ENCODE results near the gene WDPCP. TPM values are rescaled to one million over a fixed set of nuclear protein-coding genes. Genes with fewer than 3 reads are reported as not detected.

WDPCP gene
- polyA plus RNA-seq, 1 donor from 2014 or later, result 8.9 TPM

- Histone ChIP-seq H3K9ac (ENCODE audit: low read length) (no peak overlapping the region), H3K27me3 (ENCODE audit: insufficient read depth, low read depth, low read length) (no peaks in the 10 kb centered on the region), H4K20me1 (ENCODE audit: insufficient read depth) (no peaks in the 10 kb centered on the region), H2AFZ (ENCODE audit: low read depth, low read length) (no peak overlapping the region), H3K9me2 (ENCODE audit: insufficient read depth, low read length) (no peaks in the 10 kb centered on the region), H3K9me3 (ENCODE audit: low read length) (peaks cover 23% of the 10 kb centered on the region), H3K4me2 (ENCODE audit: low read length) (no peak overlapping the region), H3F3A (ENCODE audit: insufficient read depth, low read length, poor library complexity, severe bottlenecking) (no peaks in the 10 kb centered on the region), H3K79me2 (replicated peaks; ENCODE audit: insufficient read depth, low read length) (no peaks in the 10 kb centered on the region), H3K4me3 (ENCODE audit: low read length) (no peak overlapping the region), H3K36me3 (ENCODE audit: insufficient read depth, low read length) (no peaks in the 10 kb centered on the region), H3K27ac (ENCODE audit: low read length) (no peak overlapping the region)
- no peak for TF ChIP-seq POLR2AphosphoS5 (IDR thresholded peaks at IDR 0.05)
- no peak for TF ChIP-seq CTCF (IDR thresholded peaks at IDR 0.05; ENCODE audit: poor library complexity, severe bottlenecking)
- TF ChIP-seq EZH2 (IDR thresholded peaks at IDR 0.05; ENCODE audit: borderline replicate concordance, insufficient read depth, low read length, poor library complexity, severe bottlenecking), result no peak
- TF ChIP-seq TAF1 (IDR thresholded peaks at IDR 0.05; ENCODE audit: low read depth), result no peak
- TF ChIP-seq RAD21 (conservative IDR thresholded peaks at IDR 0.05), result no peak
- no peak for TF ChIP-seq MXI1 (conservative IDR thresholded peaks at IDR 0.05; ENCODE audit: poor library complexity, severe bottlenecking)
- TF ChIP-seq REST (IDR thresholded peaks at IDR 0.05; ENCODE audit: borderline replicate concordance), result no peak
- no peak for TF ChIP-seq SMC3 (conservative IDR thresholded peaks at IDR 0.05; ENCODE audit: poor library complexity)
- TF ChIP-seq EP300 (conservative IDR thresholded peaks at IDR 0.05; ENCODE audit: poor library complexity, severe bottlenecking), result no peak
Measured at GRCh38 chr2:63301481-63301880, 286.8 kb downstream of the WDPCP start.

DNA sequence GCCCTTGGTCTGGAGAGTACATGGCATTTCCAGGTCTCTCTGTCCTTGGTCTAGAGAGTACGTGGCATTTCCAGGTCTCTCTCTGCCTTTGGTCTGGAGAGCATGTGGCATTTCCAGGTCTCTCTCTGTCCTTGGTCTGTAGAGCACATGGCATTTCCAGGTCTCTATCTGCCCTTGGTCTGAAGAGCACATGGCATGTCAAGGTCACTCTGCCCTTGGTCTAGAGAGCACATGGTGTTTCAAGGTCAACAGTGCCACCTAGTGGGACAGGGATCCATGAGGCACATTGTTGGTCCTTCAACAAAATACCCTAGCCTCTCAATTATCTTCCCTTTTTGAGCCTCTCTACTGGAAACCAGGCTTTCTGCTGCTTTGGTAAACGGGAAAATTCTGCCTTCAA, 287.4 kb downstream of the WDPCP start:
- TF ChIP-seq TAF1 (IDR thresholded peaks at IDR 0.05; ENCODE audit: low read depth) (no peak), POLR2AphosphoS5 (IDR thresholded peaks at IDR 0.05) (no peak), CTCF (IDR thresholded peaks at IDR 0.05; ENCODE audit: poor library complexity, severe bottlenecking) (no peak), REST (IDR thresholded peaks at IDR 0.05; ENCODE audit: borderline replicate concordance) (no peak), EP300 (conservative IDR thresholded peaks at IDR 0.05; ENCODE audit: poor library complexity, severe bottlenecking) (no peak)
- peaks cover 23% of the 10 kb centered on the region for H3K9me3 ChIP-seq (ENCODE audit: low read length)
- H3K27me3 ChIP-seq (ENCODE audit: insufficient read depth, low read depth, low read length), result no peaks in the 10 kb centered on the region
- H3F3A ChIP-seq (ENCODE audit: insufficient read depth, low read length, poor library complexity, severe bottlenecking), result no peaks in the 10 kb centered on the region
- no peaks in the 10 kb centered on the region for H4K20me1 ChIP-seq (ENCODE audit: insufficient read depth)
- H3K27ac ChIP-seq (ENCODE audit: low read length), result no peak overlapping the region
- no peak overlapping the region for H3K9ac ChIP-seq (ENCODE audit: low read length)
- no peak overlapping the region for H3K4me2 ChIP-seq (ENCODE audit: low read length)
- H3K9me2 ChIP-seq (ENCODE audit: insufficient read depth, low read length), result no peaks in the 10 kb centered on the region
- no peak overlapping the region for H2AFZ ChIP-seq (ENCODE audit: low read depth, low read length)
- no peaks in the 10 kb centered on the region for H3K79me2 ChIP-seq (replicated peaks; ENCODE audit: insufficient read depth, low read length)
- no peaks in the 10 kb centered on the region for H3K36me3 ChIP-seq (ENCODE audit: insufficient read depth, low read length)
- no peak overlapping the region for H3K4me3 ChIP-seq (ENCODE audit: low read length)

All from neural cell (in vitro differentiated cells).